Measurements from ENCODE around the gene KLHL28. TPM values are rescaled to one million over a fixed set of nuclear protein-coding genes. Genes with fewer than 3 reads are reported as not detected.

The KLHL28 gene
- total RNA-seq, 3 donors from 2014 or later = 16.1 to 19.5 (median 19.3) TPM

DNA sequence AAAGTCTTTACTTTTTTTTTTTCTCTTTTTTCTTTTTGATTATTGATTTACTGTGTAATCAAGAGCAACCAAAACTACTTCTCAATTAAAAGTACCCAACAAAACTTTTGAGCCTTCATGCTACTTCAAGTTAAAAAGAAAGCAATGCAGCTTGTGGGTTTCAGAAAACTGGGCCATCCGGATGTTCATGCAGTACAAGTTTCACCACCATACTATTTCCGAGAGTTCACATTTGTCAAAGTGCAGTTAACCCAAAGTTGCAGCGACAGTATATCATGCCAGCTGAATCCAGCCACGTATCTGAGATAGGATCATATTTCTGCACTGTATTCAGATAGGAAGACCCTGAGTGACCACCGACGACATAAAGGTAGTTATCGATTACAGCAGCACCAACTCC lies 33.0 kb downstream of the KLHL28 start:
- Histone ChIP-seq H3K4me1 (ENCODE audit: low read depth) (no peaks in the 10 kb centered on the region), H3K36me3 (ENCODE audit: low read depth) (no peaks in the 10 kb centered on the region), H3K9me3 (no peaks in the 10 kb centered on the region), H3K4me3 (no peak overlapping the region)
- intact Hi-C loops (cut with DNase I, micrococcal nuclease) = no loop called here
- DNase-seq = no peak
- no peak for ATAC-seq
- TF ChIP-seq, protein P1, sequence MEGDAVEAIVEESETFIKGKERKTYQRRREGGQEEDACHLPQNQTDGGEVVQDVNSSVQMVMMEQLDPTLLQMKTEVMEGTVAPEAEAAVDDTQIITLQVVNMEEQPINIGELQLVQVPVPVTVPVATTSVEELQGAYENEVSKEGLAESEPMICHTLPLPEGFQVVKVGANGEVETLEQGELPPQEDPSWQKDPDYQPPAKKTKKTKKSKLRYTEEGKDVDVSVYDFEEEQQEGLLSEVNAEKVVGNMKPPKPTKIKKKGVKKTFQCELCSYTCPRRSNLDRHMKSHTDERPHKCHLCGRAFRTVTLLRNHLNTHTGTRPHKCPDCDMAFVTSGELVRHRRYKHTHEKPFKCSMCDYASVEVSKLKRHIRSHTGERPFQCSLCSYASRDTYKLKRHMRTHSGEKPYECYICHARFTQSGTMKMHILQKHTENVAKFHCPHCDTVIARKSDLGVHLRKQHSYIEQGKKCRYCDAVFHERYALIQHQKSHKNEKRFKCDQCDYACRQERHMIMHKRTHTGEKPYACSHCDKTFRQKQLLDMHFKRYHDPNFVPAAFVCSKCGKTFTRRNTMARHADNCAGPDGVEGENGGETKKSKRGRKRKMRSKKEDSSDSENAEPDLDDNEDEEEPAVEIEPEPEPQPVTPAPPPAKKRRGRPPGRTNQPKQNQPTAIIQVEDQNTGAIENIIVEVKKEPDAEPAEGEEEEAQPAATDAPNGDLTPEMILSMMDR (IDR thresholded peaks at IDR 0.05) = no peak

DNA sequence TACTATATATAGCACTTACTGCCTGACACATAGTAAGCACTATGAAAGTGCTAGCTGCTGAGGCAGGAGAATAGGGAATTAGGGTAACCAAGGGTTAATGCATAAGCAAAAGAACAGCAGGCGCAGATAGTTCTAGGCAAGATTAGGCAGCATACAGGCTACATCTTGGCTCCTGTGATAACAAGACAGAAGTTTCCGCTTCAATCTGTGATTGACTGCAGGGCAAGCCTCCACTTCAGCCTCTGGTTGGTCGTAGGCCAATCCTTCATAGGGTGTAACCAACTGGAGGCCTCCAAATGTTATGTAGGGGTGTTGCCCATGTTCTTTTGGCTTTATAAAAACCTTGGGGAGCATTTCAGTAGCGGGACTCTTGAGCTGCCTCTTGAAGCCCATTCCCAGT lies 46.9 kb downstream of the KLHL28 start:
- Histone ChIP-seq H3K36me3 (ENCODE audit: low read depth) (no peaks in the 10 kb centered on the region), H3K9me3 (no peaks in the 10 kb centered on the region), H3K4me3 (no peak overlapping the region), H3K4me1 (ENCODE audit: low read depth) (no peaks in the 10 kb centered on the region)
- DNase-seq = no peak
- ATAC-seq = no peak
- TF ChIP-seq, protein P1 (IDR thresholded peaks at IDR 0.05) = no peak
- intact Hi-C loops (cut with DNase I, micrococcal nuclease) = loop anchor here in 1 of 2 donors (10.0 kb wide), 1 partner anchor 350 kb away; no protein-coding TSS in a partner anchor

DNA sequence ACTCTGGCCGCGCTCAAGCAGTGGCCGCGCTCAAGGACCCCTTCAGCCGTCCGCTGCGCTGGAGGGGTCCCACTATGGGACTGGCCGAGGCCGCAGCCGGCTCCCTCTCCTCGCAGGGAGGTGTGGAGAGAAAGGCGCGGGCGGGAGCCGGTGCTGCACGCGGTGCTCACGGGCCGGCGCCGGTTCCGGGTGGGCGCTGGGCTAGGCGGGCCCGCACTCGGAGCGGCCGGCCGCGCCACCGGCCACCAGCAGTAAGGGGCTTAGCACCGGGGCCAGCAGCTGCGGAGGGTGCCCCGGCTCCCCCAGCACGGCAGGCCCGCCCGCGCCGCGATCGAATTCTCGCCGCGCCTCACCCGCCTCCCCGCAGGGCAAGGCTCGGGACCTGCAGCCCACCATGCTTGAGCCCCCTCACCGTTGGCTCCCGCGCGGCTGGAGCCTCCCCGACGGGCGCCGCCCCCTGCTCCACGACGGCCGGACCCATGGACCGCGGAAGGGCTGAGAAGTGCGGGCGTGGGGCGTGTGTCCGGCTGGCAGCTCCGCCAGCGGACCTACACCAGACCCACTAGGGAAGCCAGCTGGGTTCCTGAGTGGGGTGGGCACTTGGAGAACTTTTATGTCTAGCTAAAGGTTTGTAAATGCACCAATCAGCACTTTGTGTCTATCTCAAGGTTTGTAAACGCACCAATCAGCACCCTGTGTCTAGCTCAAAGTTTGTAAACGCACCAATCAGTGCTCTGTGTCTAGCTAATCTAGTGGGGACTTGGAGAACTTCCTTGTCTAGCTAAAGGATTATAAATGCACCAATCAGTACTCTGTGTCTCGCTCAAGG lies 49.5 kb downstream of the KLHL28 start:
- Histone ChIP-seq H3K9me3 (no peaks in the 10 kb centered on the region), H3K4me3 (no peak overlapping the region), H3K36me3 (ENCODE audit: low read depth) (no peaks in the 10 kb centered on the region), H3K4me1 (ENCODE audit: low read depth) (no peaks in the 10 kb centered on the region)
- DNase-seq = peak in 1 of 3 donors; percentile 24
- intact Hi-C loops (cut with DNase I, micrococcal nuclease) = loop anchor here in 1 of 2 donors (10.0 kb wide), 1 partner anchor 353 kb away; no protein-coding TSS in a partner anchor
- peak; percentile 29 for ATAC-seq
- TF ChIP-seq, protein P1 (IDR thresholded peaks at IDR 0.05) = no peak

DNA sequence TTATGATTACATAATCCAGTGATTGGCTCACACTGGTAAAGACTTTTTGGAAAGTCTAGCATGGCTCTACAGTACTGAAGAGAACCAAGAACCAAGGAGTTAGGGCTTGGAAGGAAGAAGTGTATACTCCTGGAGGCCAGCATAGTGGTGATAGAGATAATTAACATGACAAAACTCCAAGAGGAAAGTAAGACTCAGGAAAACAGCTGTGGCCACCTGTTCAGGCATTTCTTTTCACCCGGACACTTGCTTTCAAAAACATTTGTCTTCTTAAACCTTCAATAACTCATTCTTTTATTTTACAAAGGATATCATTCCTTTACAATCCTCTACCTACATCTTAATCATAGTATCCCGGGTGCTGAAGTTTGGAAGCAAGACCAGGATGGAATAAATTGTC lies 50.9 kb downstream of the KLHL28 start:
- no peaks in the 10 kb centered on the region for H3K9me3 ChIP-seq
- TF ChIP-seq, protein P1 (IDR thresholded peaks at IDR 0.05) = no peak
- ATAC-seq = no peak
- no peak for DNase-seq
- no peaks in the 10 kb centered on the region for H3K4me1 ChIP-seq (ENCODE audit: low read depth)
- no peaks in the 10 kb centered on the region for H3K36me3 ChIP-seq (ENCODE audit: low read depth)
- intact Hi-C loops (cut with DNase I, micrococcal nuclease) = loop anchor here in 1 of 2 donors (10.0 kb wide), 1 partner anchor 354 kb away; no protein-coding TSS in a partner anchor
- H3K4me3 ChIP-seq = no peak overlapping the region

DNA sequence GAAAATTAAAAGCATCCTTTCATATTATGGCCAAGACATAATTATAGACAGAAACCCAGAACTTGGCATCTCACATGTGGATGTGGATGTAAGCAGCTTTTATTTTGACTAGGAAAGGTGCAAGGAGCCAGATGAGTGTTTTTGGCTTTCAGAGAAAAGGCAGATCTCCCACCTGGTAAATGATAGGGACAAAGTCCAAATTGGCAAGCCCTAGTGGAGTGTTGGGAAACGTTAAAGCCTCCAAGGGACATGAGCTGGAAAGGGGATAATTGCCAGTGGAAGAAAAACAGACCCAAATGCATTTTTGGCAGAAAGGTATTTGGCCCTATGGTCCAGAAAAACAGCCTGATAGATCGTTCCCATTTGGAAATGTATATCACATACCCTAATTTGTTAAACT lies 60.1 kb downstream of the KLHL28 start:
- H3K4me1 ChIP-seq (ENCODE audit: low read depth) = peaks cover 10% of the 10 kb centered on the region
- no peak for ATAC-seq
- TF ChIP-seq, protein P1 (IDR thresholded peaks at IDR 0.05) = no peak
- no peaks in the 10 kb centered on the region for H3K36me3 ChIP-seq (ENCODE audit: low read depth)
- DNase-seq = no peak
- H3K9me3 ChIP-seq = no peaks in the 10 kb centered on the region
- no peak overlapping the region for H3K4me3 ChIP-seq
- intact Hi-C loops (cut with DNase I, micrococcal nuclease) = no loop called here

All from mucosa of descending colon (tissue), 3 donors.